HG02870 (cell line): ENCODE results near the gene MRTFB.

ENCODE experiments used
- ATAC-seq: cut with Tn5 transposase; IDR thresholded peaks from one replicate; pipeline ENCODE4 v1.9.1; 2021; ENCODE audit warnings: mild to moderate bottlenecking, moderate library complexity; ENCODE audit not compliant: unreplicated experiment

MRTFB gene

DNA sequence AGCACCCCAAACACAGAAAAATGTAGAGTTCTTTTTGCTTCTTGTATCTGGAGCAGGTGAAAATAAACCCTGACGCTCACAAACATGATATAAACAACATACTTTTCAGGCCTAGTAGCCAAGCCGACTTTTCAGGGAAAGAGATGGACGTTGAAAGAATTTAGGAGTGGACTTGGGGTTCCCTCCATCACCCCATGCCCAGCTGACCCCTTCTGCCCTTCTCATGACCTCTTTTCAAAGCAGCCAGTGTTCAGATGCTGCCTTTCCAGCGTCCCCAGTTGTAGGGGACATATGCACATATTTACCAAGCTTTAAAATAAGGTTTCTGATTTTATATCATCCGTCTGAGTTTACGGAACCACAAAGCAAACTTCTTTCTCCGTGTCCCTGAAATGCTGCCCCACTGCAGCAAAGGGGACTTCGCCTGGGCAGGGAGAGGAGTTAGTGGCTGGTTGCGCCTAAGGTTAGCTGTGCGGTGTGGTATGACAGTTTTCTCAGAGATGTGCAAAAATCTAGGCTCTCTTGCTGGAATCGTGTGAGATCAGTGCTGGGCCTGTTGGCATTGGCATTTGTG is 235.5 kb downstream of the MRTFB start:
- ATAC-seq: no peak

DNA sequence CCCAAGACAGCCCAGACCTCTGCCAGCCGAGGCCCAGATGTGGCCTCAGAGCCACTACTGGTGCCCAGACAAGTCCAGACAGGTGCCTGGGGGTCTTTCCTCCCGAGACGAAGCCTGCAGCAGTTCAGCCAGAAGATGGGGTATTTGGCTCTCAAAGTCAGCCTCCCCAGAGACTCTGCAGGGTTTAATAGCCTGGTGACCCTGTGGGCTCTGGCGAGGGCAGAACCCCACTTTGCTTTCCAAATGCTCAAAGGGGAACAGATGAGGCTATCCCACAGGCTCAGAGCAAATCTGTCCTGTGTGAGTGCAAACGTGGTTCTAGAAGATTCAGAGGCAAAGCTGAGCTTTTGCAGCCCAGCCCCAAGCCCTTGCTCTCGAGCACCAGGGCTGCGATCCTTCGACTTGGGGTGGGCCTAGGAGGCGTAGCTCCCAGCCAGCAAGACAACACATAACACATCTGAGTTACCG is 236.0 kb downstream of the MRTFB start:
- ATAC-seq: no peak

DNA sequence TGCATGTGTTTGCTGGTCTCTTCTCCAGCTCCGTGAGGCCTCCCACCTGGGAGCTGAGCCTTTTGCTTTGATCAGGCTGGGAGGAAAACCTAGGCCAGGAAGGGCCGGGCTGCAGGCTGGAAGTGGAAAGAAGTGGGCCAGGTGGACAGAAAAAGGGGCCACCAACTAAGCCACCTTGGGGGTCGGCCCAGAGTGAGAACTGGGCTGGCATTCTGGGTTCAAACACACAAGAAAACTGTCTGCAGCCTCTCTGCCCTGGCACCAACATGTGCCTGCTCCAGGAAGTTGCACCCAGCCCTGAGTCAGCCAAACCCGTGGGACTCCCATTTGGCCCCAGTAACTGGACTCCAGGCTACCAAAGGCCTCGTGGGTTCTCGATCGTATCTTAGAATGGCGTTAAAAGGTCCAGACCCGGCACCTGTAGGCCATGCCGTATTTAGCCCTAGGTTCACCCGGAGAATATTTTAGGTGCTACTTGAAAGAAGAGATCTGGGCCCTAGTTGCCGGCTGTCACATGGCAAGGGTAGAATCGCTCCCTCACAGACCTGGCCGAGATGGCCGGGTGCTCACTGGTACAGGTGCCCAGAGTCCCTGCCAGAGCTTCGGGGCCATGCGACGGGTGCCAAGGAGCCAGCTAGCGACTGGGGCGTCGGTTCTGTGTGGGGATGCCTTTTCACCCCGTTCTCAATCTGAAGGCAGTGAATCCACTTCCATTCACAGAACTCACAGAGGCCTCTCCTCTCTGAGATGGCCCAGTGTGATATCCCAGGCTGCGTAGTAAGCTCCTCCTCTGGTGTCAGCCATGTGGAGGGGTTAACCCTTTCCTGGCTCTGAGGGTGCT is 236.6 kb downstream of the MRTFB start:
- no peak for ATAC-seq

DNA sequence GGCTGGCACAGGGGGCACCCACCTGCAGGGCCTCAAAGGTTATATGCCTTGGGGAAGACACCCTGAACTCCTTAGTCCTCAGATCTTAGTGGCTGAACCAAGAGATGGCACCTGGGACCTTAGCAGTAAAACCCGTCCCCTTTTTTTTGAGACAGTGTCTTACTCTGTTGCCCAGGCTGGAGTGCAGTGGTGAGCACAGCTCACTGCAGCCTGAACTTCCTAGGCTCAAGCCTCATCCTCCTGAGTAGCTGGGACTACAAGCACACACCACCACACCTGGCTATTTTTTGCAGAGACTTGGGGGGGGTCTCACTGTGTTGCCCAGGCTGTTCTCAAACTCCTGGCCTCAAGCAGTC is 237.2 kb downstream of the MRTFB start:
- ATAC-seq: no peak

DNA sequence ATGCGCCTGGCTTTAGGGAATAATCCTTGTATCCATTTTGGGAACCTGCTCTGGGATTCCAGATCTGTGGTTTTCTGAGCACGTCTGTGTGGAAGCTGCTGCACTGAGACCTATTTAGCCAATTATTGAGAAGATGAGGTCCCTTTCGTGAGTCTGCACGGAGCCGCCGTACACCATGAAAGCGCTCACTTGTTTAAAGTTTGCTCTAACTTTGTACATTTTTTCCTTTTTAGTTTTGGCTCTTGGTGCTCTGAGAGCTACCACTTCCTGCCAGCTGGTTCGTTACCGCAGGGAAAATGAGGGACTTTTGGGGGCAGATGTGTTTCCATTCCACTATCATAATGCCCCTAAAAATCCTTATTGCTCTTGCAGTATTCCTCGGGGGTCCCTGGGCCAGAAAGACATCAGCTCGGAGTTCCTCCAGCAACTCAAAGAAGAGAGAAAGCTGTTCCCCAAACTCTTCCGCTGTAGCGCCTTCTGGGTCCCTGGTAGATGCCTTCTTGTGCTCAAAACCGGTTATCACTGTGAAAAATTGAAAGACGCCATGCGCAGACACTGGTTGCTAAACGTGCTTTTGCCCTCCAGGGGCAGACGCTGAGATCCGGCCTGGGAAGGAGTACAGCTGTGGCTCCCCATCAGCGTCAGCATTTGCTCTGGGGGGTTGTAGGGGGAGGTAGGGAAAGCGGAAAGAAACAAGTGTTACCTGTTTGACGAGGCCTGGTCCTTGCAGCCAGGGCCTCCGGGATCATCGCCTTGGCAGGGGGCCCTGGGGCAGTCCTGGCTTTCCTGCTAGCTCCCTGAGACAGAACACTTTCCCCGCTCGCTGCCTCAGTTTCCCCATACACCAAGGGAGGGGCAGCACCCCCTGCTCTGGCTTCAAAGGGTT is 238.1 kb downstream of the MRTFB start:
- ATAC-seq: no peak

DNA sequence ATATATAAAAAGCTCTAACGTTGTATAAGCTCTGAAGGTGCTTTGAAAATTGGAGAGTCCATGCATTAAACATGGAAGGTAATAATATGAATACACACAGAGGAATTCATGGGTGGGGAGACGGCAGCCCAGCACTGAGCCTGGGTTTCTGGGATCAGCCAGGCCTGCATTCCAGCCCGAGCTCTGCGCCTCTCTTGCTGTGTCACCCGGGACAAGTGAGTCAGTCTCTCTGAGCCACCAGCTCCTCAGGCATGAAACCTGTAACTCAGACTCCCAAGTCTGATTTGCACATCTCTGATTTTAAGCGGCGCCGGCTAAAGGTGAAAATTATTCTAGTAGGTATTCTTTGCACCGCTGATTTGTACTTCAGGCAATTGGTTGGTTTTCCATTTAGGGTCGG is 238.8 kb downstream of the MRTFB start:
- ATAC-seq: no peak

DNA sequence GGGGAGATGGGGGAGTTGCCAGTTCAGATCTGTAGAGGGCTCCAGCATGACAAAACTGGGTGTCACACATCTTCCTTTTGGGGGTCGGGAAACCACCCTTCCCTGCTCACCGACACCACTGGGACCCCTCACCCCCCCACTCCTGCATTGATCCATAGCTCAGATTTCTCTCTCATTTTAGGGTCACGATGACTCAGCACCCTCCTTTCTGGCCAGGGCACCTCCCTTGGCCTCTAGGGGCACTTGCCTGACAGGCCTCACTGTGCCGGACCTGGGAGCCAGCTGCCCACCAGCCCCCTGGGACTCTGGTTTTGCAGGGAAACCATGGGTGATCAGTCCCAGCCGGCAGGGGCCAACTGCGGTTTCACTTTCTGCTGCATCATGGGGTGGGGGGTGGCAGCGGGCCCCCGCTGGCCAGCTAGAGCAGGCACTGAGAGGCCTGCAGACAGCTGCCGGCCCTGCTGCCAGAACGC is 239.4 kb downstream of the MRTFB start:
- ATAC-seq: peak; percentile 46

DNA sequence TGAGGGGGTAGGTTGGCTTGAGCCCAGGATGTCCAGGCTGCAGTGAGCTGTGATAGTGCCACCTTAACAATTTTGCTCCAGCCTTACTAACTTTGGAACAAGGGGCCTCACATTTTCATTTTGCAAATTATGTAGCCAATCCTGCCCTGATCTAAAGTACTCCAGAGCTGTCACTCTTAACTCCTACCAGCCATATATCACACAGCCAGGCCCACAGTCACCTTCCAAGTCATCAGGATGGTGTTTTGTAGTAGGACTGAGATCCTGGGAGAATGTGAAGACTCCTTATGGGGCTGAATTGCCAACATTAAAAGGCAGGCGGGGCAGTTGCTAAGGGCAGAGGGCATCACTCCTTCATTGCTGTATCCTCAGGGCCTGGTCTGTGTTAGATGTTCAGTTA is 243.0 kb downstream of the MRTFB start:
- no peak for ATAC-seq

DNA sequence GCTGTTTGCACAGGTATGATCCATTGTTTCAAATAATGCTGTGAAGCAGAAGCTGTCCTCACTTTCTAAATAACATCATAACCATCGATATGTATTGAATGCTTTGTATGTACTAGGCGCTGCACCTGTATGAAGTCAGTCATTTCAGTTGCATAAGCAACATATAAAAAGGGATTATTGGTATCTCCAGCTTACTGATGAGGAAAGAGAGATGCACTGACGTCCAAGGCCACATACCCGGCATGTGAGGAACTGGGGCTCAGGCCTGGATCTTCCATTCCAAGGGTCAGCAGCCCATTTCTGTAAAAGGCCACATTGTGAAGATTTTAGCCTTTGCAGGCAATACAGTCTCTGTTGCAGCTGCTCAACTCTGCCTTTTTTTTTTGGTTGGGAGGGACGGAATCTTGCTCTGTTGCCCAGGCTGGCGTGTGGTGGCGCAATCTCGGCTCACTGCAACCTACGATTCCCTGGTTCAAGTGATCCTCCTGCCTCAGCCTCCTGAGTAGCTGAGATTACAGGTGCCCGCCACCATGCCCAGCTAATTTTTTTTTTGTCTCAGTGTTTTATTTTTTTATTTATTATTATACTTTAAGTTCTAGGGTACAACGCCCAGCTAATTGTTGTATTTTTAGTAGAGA is 244.7 kb downstream of the MRTFB start:
- no peak for ATAC-seq
